Measurements from ENCODE around the gene ACCSL. TPM values are rescaled to one million over a fixed set of nuclear protein-coding genes. Genes with fewer than 3 reads are reported as not detected.

The ACCSL gene
- total RNA-seq, 1 donor from 2014 or later = not detected

DNA sequence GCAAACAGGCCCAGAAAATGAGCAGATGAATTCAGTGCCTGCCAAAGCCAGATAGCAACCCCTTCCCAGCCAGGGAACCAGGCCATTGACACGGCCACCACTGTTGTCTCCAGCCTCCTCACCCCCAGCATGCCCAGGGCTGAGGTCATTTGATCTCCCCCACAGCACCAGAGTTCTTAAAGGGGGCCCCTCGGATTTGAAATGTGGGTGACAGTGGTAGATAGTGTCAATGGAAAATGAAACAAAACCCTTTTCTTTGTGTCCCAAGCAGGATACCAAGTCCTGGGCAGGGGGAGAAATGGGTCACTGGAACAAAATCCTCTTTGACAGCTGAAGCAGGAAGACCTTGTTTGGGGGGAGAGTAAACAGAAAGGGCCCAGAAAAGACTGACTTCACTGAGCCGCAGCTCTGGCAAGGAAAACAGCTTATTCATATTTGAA is 14.3 kb upstream of the ACCSL start:
- Histone ChIP-seq H4K20me1 (ENCODE audit: low read depth) (no peaks in the 10 kb centered on the region), H3K9ac (no peak overlapping the region), H3F3A (ENCODE audit: low read depth) (peaks cover 16% of the 10 kb centered on the region), H3K79me2 (ENCODE audit: low read depth) (no peaks in the 10 kb centered on the region), H2AFZ (replicated peaks) (no peak overlapping the region), H3K4me3 (no peak overlapping the region), H3K9me3 (ENCODE audit: low read depth) (no peaks in the 10 kb centered on the region), H3K4me1 (peaks cover 38% of the 10 kb centered on the region), H3K27me3 (no peaks in the 10 kb centered on the region), H3K36me3 (no peaks in the 10 kb centered on the region), H3K27ac (no peak overlapping the region), H3K4me2 (no peak overlapping the region)
- Mint-ChIP-seq H3K4me1 (peaks cover 43% of the 10 kb centered on the region), H3K36me3 (no peaks in the 10 kb centered on the region), H3K4me3 (no peak overlapping the region), H3K9me3 (no peaks in the 10 kb centered on the region), H3K27ac (no peak overlapping the region), H3K27me3 (ENCODE audit: insufficient read depth, low read depth) (peaks cover 7% of the 10 kb centered on the region)
- no peak for DNase-seq (ENCODE audit: low spot score)
- TF ChIP-seq EZH2 (IDR thresholded peaks at IDR 0.05) (no peak), EZH2phosphoT487 (IDR thresholded peaks at IDR 0.05) (no peak), CTCF (IDR thresholded peaks at IDR 0.05) (no peak)

GRCh38 chr11:44033856-44034255 is 13.9 kb upstream of the ACCSL start:
- Mint-ChIP-seq H3K4me1 (peaks cover 43% of the 10 kb centered on the region), H3K27ac (no peak overlapping the region), H3K36me3 (no peaks in the 10 kb centered on the region), H3K27me3 (ENCODE audit: insufficient read depth, low read depth) (peaks cover 7% of the 10 kb centered on the region), H3K4me3 (no peak overlapping the region), H3K9me3 (no peaks in the 10 kb centered on the region)
- H3F3A ChIP-seq (ENCODE audit: low read depth) = peaks cover 16% of the 10 kb centered on the region
- H3K4me2 ChIP-seq = no peak overlapping the region
- TF ChIP-seq EZH2phosphoT487 (IDR thresholded peaks at IDR 0.05) (no peak), EZH2 (IDR thresholded peaks at IDR 0.05) (no peak), CTCF (IDR thresholded peaks at IDR 0.05) (no peak)
- no peaks in the 10 kb centered on the region for H3K79me2 ChIP-seq (ENCODE audit: low read depth)
- H3K27ac ChIP-seq = no peak overlapping the region
- H3K27me3 ChIP-seq = no peaks in the 10 kb centered on the region
- H3K9me3 ChIP-seq (ENCODE audit: low read depth) = no peaks in the 10 kb centered on the region
- H3K9ac ChIP-seq = no peak overlapping the region
- H3K36me3 ChIP-seq = no peaks in the 10 kb centered on the region
- no peaks in the 10 kb centered on the region for H4K20me1 ChIP-seq (ENCODE audit: low read depth)
- DNase-seq (ENCODE audit: low spot score) = no peak
- H2AFZ ChIP-seq (replicated peaks) = no peak overlapping the region
- H3K4me1 ChIP-seq = peaks cover 38% of the 10 kb centered on the region
- H3K4me3 ChIP-seq = no peak overlapping the region

GRCh38 chr11:44034639-44035038 is 13.1 kb upstream of the ACCSL start:
- Histone ChIP-seq H3K4me1 (peaks cover 32% of the 10 kb centered on the region), H4K20me1 (ENCODE audit: low read depth) (no peaks in the 10 kb centered on the region), H3K9me3 (ENCODE audit: low read depth) (no peaks in the 10 kb centered on the region), H3F3A (ENCODE audit: low read depth) (peaks cover 16% of the 10 kb centered on the region), H3K36me3 (no peaks in the 10 kb centered on the region), H3K9ac (no peak overlapping the region), H3K79me2 (ENCODE audit: low read depth) (no peaks in the 10 kb centered on the region), H3K4me2 (no peak overlapping the region), H2AFZ (replicated peaks) (no peak overlapping the region), H3K4me3 (no peak overlapping the region), H3K27me3 (no peaks in the 10 kb centered on the region), H3K27ac (no peak overlapping the region)
- Mint-ChIP-seq H3K4me3 (no peak overlapping the region), H3K4me1 (peaks cover 39% of the 10 kb centered on the region), H3K27ac (no peak overlapping the region), H3K9me3 (no peaks in the 10 kb centered on the region), H3K27me3 (ENCODE audit: insufficient read depth, low read depth) (peaks cover 7% of the 10 kb centered on the region), H3K36me3 (no peaks in the 10 kb centered on the region)
- no peak for DNase-seq (ENCODE audit: low spot score)
- TF ChIP-seq EZH2 (IDR thresholded peaks at IDR 0.05) (no peak), EZH2phosphoT487 (IDR thresholded peaks at IDR 0.05) (no peak), CTCF (IDR thresholded peaks at IDR 0.05) (no peak)

All from neural progenitor cell (in vitro differentiated cells).